Measurements from ENCODE around the gene SLC6A20. TPM values are rescaled to one million over a fixed set of nuclear protein-coding genes. Genes with fewer than 3 reads are reported as not detected.
"Not testable (repeated sequence)": the region's sequence is repeated elsewhere in the genome, so short reads cannot be mapped to it uniquely, and the experiment has no call there.

Gene SLC6A20
- total RNA-seq, 1 donor from 2014 or later, result not detected

DNA sequence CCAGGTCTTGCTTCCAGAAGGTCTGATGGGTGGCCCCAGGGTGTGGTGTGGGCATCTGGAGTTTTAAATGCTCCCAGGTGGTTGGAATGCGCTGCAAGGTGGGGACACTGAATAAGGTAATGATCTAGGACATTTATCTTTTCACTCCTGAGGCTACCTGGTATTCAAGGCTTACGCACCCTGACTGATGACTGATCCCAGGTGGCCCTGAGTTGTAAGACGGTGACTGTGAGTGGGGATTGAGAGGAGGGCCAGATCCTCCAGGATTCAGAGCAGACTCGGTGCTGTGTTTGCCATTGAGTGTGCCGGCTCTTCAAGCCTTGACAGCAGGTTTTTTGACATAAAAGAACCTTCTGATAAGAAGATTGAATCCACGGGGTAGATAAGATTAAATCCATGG lies 40.3 kb downstream of the SLC6A20 start:
- Histone ChIP-seq H3K4me1 (no peaks in the 10 kb centered on the region), H3K9me3 (replicated peaks) (no peaks in the 10 kb centered on the region), H3K27ac (replicated peaks) (no peak overlapping the region), H3K4me3 (no peak overlapping the region), H3K27me3 (ENCODE audit: low read depth) (peaks cover 22% of the 10 kb centered on the region), H3K36me3 (no peaks in the 10 kb centered on the region)
- intact Hi-C loops (cut with micrococcal nuclease), result loop anchor here (10.0 kb wide), 1 partner anchor 319 kb away; no protein-coding TSS in a partner anchor
- TF ChIP-seq, protein P1, sequence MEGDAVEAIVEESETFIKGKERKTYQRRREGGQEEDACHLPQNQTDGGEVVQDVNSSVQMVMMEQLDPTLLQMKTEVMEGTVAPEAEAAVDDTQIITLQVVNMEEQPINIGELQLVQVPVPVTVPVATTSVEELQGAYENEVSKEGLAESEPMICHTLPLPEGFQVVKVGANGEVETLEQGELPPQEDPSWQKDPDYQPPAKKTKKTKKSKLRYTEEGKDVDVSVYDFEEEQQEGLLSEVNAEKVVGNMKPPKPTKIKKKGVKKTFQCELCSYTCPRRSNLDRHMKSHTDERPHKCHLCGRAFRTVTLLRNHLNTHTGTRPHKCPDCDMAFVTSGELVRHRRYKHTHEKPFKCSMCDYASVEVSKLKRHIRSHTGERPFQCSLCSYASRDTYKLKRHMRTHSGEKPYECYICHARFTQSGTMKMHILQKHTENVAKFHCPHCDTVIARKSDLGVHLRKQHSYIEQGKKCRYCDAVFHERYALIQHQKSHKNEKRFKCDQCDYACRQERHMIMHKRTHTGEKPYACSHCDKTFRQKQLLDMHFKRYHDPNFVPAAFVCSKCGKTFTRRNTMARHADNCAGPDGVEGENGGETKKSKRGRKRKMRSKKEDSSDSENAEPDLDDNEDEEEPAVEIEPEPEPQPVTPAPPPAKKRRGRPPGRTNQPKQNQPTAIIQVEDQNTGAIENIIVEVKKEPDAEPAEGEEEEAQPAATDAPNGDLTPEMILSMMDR (IDR thresholded peaks at IDR 0.05; ENCODE audit: borderline replicate concordance), result no peak
- no peak for DNase-seq

DNA sequence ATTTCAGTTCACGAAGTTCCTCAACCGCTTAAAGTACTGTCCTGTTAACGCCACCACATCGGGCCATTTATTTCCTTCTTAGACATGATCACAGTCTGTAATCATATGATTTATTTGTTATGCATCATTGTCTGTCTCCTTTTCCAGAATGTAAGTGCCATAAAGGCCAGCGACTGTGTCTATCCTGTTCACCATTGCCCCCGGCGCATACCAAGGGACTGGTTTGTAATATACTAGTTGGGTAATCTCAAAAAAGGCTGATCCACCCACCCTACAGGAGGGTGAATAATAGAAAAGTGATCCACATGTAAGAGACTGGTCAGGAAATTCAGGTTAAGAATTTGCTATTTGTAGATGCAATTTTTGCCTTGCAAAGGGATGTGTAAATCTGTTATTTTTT lies 41.9 kb downstream of the SLC6A20 start:
- Histone ChIP-seq H3K4me3 (no peak overlapping the region), H3K4me1 (no peaks in the 10 kb centered on the region), H3K9me3 (replicated peaks) (no peaks in the 10 kb centered on the region), H3K27me3 (ENCODE audit: low read depth) (peaks cover 6% of the 10 kb centered on the region), H3K36me3 (no peaks in the 10 kb centered on the region), H3K27ac (replicated peaks) (no peak overlapping the region)
- DNase-seq, result no peak
- TF ChIP-seq, protein P1 (IDR thresholded peaks at IDR 0.05; ENCODE audit: borderline replicate concordance), result no peak
- intact Hi-C loops (cut with micrococcal nuclease), result loop anchor here (10.0 kb wide), 1 partner anchor 320 kb away; no protein-coding TSS in a partner anchor

DNA sequence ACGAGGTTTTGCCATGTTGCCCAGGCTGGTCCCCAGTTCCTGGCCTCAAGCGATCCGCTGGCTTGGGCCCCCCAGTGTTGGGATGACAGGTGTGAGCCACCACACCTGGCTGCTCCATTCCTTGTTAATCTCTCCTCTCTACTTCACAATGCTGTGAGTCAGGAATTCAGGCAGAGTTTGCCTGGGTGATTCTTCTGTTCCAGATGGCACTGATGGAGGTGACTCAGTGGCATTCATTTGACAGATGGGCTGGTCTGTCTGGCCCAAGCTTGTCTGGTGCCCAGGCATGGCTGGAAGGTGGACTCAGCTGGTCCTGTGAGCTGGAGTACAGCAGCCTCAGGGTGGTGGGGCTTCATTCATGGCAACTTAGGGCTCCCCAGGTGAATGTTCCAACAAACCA lies 43.2 kb downstream of the SLC6A20 start:
- no peak for DNase-seq
- Histone ChIP-seq H3K4me1 (no peaks in the 10 kb centered on the region), H3K9me3 (replicated peaks) (no peaks in the 10 kb centered on the region), H3K4me3 (no peak overlapping the region), H3K36me3 (peaks cover under 1% of the 10 kb centered on the region), H3K27ac (replicated peaks) (no peak overlapping the region), H3K27me3 (ENCODE audit: low read depth) (no peaks in the 10 kb centered on the region)
- TF ChIP-seq, protein P1 (IDR thresholded peaks at IDR 0.05; ENCODE audit: borderline replicate concordance), result no peak
- intact Hi-C loops (cut with micrococcal nuclease), result loop anchor here (10.0 kb wide), 1 partner anchor 322 kb away; no protein-coding TSS in a partner anchor

DNA sequence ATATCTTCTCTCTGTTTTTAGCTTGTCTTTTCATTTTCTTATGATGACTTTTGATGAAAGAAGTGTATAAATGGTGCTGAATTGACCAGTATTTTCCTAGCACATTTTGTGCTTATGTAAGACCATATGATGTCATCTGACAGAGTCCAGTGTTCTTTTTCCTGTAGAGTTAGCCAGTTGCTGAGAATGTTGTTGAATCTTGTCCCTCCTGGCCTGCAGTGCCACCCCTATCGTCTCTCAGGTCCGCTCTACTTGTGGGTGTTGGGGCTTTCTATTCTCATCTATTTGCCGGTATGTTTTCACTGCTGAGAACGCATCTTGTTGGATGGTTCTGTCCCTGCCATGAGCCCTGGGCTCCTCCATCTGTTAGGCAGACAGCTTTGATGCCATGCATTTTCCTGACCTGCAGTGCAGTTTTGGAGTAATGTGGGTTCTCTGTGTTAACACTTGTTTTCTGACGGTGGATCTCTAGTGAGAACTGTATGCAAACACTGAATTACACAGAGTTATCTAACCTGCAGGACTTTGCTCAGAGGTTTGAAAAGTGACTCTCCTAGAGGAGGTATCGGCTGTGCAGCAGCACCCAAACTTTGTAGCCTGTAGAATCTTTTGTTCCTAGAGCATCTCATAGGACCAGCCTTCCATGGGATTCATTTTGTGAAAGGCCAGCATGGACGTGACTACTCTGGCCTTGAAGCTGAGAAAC lies 44.6 kb downstream of the SLC6A20 start:
- H3K27ac ChIP-seq (replicated peaks), result no peak overlapping the region
- no peaks in the 10 kb centered on the region for H3K4me1 ChIP-seq
- intact Hi-C loops (cut with micrococcal nuclease), result loop anchor here (10.0 kb wide), 1 partner anchor 323 kb away; no protein-coding TSS in a partner anchor
- TF ChIP-seq, protein P1 (IDR thresholded peaks at IDR 0.05; ENCODE audit: borderline replicate concordance), result no peak
- H3K9me3 ChIP-seq (replicated peaks), result no peaks in the 10 kb centered on the region
- H3K36me3 ChIP-seq, result peaks cover 15% of the 10 kb centered on the region
- DNase-seq, result no peak
- H3K4me3 ChIP-seq, result no peak overlapping the region
- H3K27me3 ChIP-seq (ENCODE audit: low read depth), result no peaks in the 10 kb centered on the region

DNA sequence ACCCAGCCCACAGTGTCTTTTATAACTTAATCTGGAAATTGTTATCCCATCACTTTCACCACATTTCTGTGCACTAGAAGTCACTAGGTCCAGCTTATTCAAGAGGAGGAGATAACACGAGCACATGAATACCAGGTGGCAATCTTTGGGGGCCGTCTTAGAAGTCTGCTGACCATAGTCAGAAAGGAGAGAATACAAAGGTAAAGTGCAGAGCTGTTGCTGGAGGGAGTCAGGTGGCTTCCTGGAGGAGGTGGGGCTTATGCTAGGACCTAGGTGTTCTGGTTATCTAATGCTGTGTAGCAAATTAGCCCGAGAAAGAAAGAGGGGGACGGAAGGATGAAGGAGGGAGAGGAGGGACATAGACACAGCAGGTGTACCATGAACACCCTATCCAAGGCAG lies 46.5 kb downstream of the SLC6A20 start:
- no peak overlapping the region for H3K4me3 ChIP-seq
- H3K9me3 ChIP-seq (replicated peaks), result no peaks in the 10 kb centered on the region
- H3K27me3 ChIP-seq (ENCODE audit: low read depth), result no peaks in the 10 kb centered on the region
- DNase-seq, result no peak
- intact Hi-C loops (cut with micrococcal nuclease), result loop anchor here (10.0 kb wide), 1 partner anchor 325 kb away; no protein-coding TSS in a partner anchor
- TF ChIP-seq, protein P1 (IDR thresholded peaks at IDR 0.05; ENCODE audit: borderline replicate concordance), result no peak
- H3K36me3 ChIP-seq, result peaks cover 33% of the 10 kb centered on the region
- no peak overlapping the region for H3K27ac ChIP-seq (replicated peaks)
- H3K4me1 ChIP-seq, result no peaks in the 10 kb centered on the region

DNA sequence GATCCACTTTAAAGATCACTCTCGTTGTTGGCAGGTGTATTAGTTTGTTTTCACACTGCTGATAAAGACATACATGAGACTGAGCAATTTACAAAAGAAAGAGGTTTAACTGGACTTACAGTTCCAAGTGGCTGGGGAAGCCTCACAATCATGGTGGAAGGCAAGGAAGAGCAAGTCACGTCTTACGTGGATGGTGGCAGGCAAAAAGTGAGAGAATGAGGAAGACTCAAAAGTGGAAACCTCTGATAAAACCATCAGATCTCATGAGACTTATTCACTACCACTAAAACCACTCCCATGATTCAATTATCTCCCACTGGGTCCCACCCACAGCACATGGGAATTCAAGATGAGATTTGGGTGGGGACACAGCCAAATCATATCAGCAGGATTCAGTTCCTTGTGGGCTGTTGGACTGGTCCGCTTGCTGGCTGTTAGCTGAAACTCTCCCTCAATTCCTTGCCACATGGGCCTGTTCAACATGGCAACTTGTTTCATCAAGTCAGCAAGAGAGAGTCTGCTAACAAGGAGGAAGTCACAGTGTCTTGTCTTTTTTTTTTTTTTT lies 47.2 kb downstream of the SLC6A20 start:
- H3K4me3 ChIP-seq; DNase-seq; H3K4me1 ChIP-seq; intact Hi-C loops (cut with micrococcal nuclease); H3K9me3 ChIP-seq (replicated peaks); H3K27ac ChIP-seq (replicated peaks); H3K27me3 ChIP-seq (ENCODE audit: low read depth): not testable (repeated sequence)
- H3K36me3 ChIP-seq, result peaks cover 40% of the 10 kb centered on the region

Measured in left ventricle myocardium inferior (tissue), 1 donor.